DMS114 treated with DMSO at 0.1 percent for 48 hours (cell line): ENCODE measurements around the gene CHN1.

Experiments used
- DNase-seq: peaks from one replicate; lab custom pipeline; 2025; ENCODE audit not compliant: unreplicated experiment; lab: John Stamatoyannopoulos, UW

Gene CHN1

DNA sequence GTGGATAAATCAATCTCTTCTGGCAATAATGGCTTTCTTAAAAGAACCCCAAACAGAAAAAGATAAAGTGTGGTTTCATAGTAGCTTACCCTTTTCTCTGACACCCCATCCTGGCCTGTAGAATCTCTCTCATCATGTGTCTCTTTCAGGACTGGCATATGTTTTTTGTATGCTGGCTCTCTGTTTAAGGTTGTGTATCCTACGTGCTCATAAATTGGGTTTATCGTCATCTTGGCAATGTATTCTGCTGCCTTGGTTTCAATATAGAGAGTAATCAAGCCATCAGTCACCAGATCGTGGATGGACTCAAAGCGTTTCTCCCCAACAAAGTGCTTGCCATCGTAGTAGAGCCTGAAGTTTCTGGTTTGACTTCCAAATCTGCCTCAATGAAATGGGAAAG is 127.4 kb downstream of the CHN1 start:
- no peak for DNase-seq

GRCh38 chr2:174877301-174877700 is 127.9 kb downstream of the CHN1 start:
- DNase-seq, result no peak

- DNase-seq, result no peak
These were observed 131.1 kb downstream of the CHN1 start for GRCh38 chr2:174874085-174874484.

DNA sequence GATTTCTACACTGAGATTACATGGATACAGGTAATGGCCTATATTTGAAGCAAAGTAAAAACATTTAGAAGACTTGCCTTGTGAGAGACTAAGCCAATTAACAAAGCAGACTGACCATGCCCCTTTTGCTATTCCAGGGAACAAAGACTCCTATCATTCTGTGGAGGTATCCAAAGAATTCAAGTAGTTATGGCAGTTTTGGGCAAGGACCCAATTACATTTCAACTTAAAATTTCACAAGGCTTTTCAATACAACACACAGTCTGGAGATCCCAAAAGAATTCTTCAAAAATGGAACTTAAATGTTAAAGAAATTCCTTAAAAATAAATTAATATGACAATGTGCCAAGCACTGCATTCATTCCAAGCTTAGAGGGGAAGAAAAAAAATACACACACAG is 131.7 kb downstream of the CHN1 start:
- DNase-seq, result no peak

DNA sequence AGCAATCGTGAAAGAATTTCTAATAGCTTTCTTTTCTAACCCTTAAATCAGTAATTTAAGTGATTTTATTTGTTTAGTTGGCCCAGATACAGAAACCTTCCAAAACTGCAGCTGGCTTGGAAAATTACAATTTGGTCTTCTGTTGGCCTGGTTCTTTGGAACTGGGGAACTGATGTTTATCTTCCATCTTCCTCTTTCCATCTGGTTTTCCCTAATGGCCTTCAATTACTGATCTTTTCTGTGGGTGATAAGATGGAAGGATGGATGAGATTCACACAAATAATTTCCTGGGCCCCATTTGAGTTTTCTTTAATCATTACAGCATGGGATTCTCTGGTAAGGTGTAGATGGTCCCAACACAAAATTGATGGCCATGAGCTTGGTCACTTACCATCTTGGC is 134.4 kb downstream of the CHN1 start:
- DNase-seq, result no peak

DNA sequence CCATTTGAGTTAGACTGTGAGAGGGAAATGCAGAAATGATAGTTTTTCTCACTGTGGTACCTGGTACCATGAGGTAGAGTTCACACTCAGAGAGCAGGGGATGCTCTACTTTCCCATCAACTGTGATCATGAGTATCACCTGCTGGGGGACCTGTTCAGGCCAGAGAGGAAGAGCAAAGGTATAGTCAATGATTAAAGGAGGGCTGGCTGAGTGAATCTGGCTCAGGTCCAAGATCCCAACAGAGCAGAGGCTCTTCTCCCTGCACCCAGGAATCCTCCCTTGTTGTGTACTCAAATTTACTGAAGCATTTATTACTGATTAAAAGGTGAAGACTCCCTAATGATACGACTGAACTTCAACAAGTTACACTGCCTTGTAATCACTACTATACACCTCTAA is 136.3 kb downstream of the CHN1 start:
- no peak for DNase-seq

GRCh38 chr2:174866421-174866820 is 138.8 kb downstream of the CHN1 start:
- DNase-seq, result no peak

- no peak for DNase-seq
These were observed 142.0 kb downstream of the CHN1 start for GRCh38 chr2:174863183-174863582.

GRCh38 chr2:174859563-174860169 is 145.5 kb downstream of the CHN1 start:
- no peak for DNase-seq

GRCh38 chr2:174858745-174859144 is 146.4 kb downstream of the CHN1 start:
- no peak for DNase-seq

DNA sequence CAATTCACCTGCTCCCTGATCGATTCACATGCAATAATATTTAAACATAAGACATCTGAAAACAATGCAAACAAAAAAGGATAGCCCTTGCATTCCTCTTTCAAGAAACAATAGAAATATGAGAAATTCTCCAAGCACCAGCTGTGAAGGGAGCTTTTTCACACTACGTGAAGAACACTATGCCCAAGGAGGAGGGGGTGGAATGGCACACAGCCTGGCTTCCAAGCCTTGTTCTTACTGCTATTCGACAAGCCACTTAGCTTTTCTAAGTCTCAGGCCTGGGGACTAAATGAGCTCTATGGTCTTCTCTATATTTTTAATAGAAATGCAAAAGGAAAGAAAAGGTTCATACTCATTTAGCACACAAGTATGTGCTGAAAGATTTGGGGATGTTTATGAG is 148.7 kb downstream of the CHN1 start:
- DNase-seq, result no peak

DNA sequence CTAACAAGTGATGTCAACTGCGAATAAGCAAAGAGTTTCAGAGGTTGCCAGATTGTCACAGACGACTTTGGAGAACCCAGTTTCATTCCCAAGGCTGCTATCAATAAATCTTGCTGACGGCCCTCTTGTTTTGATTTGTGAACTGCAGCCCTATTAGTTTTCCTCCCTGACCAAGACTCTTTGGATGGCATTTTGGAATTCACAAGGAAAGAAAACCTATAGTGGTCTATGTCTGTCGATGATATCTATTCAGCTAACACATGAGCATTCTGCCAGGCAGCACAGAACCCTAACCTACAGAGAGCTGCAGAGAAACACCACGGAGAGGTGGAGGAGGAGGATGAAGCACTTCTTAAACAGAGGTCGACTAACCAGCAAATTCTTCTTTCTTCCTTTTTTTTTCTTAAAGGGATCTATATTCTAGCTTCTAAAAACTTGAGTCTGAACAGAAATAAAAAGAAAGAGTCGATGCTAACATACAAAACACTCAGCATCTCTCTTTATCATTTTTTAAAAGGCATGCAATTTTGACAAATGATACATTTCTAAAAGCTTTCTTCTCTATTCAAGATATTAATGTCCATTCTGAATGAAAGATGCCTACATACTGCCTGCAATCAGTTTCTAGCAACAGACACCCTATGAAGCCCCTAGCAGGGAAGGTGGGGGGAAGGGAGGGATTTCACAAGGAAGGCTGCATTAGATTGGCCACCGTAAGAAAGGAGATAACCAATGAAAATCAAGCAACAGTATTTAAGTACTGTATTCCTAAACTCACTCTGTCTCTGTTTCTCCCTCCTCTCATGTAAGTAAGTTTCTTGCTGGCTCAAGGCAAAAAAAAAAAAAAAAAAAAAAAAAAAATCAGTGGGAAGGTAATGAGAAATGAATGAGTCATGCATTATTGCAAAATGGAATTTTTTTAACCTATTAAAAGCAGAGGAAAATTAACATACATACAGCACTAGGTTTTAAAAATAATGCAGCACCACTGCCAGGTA is 157.9 kb downstream of the CHN1 start:
- DNase-seq, result no peak

GRCh38 chr2:174846218-174846617 is 159.0 kb downstream of the CHN1 start:
- DNase-seq, result no peak

- DNase-seq, result no peak
These were observed 160.9 kb downstream of the CHN1 start for GRCh38 chr2:174844295-174844708.

- no peak for DNase-seq
These were observed 162.7 kb downstream of the CHN1 start for GRCh38 chr2:174842496-174842895.

GRCh38 chr2:174841936-174842335 is 163.2 kb downstream of the CHN1 start:
- DNase-seq, result no peak

DNA sequence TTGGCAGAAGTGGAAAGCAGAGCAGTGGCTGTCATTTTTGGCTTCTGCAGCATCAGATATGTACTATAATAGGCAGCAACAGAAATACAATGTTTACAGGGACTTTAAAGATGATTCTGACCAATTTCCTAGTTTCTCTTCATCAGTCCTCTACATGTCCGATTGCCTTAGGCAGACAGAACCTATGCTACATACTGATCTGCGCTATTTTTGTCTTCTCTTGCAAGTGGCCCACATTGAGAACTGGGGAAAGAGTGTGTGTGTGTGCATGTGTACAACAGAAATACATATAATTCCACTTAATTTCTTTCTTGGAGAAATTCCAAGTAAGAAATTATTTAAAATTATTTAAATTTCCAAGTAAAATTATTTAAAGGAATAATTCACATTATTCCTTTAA is 163.8 kb downstream of the CHN1 start:
- DNase-seq, result no peak

DNA sequence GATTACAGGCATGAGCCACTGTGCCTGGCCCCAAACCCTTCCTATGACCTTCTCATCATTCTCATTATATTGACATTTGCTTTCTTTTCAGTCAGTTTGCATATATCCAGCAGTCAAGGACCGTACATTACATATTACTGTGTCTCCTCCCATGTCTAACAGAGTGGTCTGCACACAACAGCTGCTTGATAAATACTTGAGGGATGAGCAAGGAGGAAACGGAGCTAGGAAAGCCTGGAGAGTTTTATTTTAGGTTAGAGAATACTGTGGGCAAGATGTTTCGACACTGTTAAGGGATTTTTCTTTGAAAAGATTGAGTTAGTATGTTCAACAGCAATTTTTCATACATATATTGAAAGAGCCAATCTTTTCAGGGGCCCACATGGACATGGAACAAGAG is 164.7 kb downstream of the CHN1 start:
- DNase-seq, result no peak

DNA sequence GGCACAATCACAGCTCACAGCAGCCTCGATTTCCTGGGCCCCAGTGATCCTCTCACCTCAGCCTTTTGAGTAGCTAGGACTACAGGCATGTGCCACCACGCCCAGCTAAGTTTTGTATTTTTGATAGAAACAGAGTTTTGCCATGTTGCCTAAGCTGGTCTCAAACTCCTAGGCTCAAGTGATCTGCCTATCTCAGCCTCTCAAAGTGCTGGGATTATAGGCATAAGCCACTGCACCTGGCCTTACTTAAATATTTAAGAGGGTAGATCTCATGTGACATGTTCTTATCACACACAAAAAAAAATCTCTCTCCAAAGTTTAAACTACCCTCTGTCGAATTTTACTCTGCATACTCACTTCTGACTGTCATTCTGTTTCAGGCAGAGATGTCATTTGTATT is 165.5 kb downstream of the CHN1 start:
- no peak for DNase-seq

GRCh38 chr2:174836995-174837390 is 168.2 kb downstream of the CHN1 start:
- no peak for DNase-seq

- DNase-seq, result no peak
These were observed 168.7 kb downstream of the CHN1 start for GRCh38 chr2:174836377-174836994.

- no peak for DNase-seq
These were observed 169.4 kb downstream of the CHN1 start for GRCh38 chr2:174835797-174836255.
